K562 (cell line): ENCODE results near the gene CACNA2D3. TPM values are rescaled to one million over a fixed set of nuclear protein-coding genes. Genes with fewer than 3 reads are reported as not detected.

ENCODE experiments used
- ATAC-seq: fragments of 200-7000 bp; cut with Tn5 transposase; 3 replicates; pipeline ENCODE4 v1.9.1; 2020; ENCODE audit warnings: moderate library complexity
- BruUV-seq: library from RNA; stranded (reverse); fragments of 400-500 nt; replicated peaks from 2 replicates; lab custom pipeline; 2021; lab: Mats Ljungman, UMichigan
- CTCF ChIA-PET: fragments of 300-600 bp; formaldehyde crosslinking; extraction: SDS; loops from one replicate; lab custom pipeline; 2021; ENCODE audit warnings: low intra/inter-chr PET ratio; lab: Yijun Ruan, JAX
- POLR2A ChIA-PET: fragments of 300-600, 350-650 bp; sonication (Branson Sonifier 250); formaldehyde crosslinking; extraction: SDS; loops from one replicate; lab custom pipeline; 2021; ENCODE audit warnings: antibody characterized with exemption, inconsistent platforms; lab: Yijun Ruan, JAX
- DNase-seq, 4 experiments: peaks; one replicate each; pipeline versions ENCODE4 v3.0.0 to v3.0.0-alpha.2; 2011 to 2018; ENCODE audit warnings: low spot score in 3 of 4, mixed read lengths in 3 of 4; ENCODE audit errors: extremely low read depth in 1 of 4
- FAIRE-seq: peaks from 2 replicates; lab custom pipeline; 2011; peaks lifted over from hg19 to GRCh38; lab: Jason Lieb, UNC
- H2AFZ ChIP-seq: 2 replicates; pipeline ENCODE4 v1.6.0; 2011; ENCODE audit warnings: low read depth, low read length, control low read depth, inconsistent platforms
- H3K27ac ChIP-seq: fragments of 200-600 bp; 3 replicates; pipeline ENCODE4 v1.8.0; 2011; ENCODE audit warnings: low read depth, mild to moderate bottlenecking, control low read depth, inconsistent platforms, low read length, moderate library complexity, mixed read lengths; ENCODE audit errors: extremely low read depth
- H3K27me3 ChIP-seq, 2 experiments: fragments of 300-600 bp in 1 of 2; 2 replicates in 1 of 2; 3 replicates in 1 of 2; pipeline versions ENCODE4 v1.6.0 to v1.8.0; 2011; ENCODE audit warnings: inconsistent platforms in 2 of 2, low read length in 2 of 2, mild to moderate bottlenecking in 1 of 2, mixed read lengths in 1 of 2, moderate library complexity in 1 of 2; ENCODE audit not compliant: control insufficient read depth in 2 of 2, insufficient read depth in 2 of 2
- H3K36me3 ChIP-seq: fragments of 300-600 bp; 3 replicates; pipeline ENCODE4 v1.8.0; 2011; ENCODE audit warnings: mild to moderate bottlenecking, low read length, inconsistent platforms; ENCODE audit not compliant: control insufficient read depth, insufficient read depth
- H3K4me1 ChIP-seq, 2 experiments: fragments of 200-600 bp in 1 of 2; replicated peaks in 1 of 2; 2 replicates in 1 of 2; 3 replicates in 1 of 2; pipeline versions ENCODE4 v1.5.1 to v1.8.0; 2011; ENCODE audit warnings: inconsistent platforms in 2 of 2, low read length in 2 of 2, mild to moderate bottlenecking in 1 of 2, mixed read lengths in 1 of 2, moderate library complexity in 1 of 2; ENCODE audit not compliant: control insufficient read depth in 2 of 2, insufficient read depth in 2 of 2
- H3K4me2 ChIP-seq: 2 replicates; pipeline ENCODE4 v1.6.1; 2011; ENCODE audit warnings: low read length, control low read depth, inconsistent platforms, mixed read lengths; ENCODE audit not compliant: insufficient read depth
- H3K4me3 ChIP-seq: fragments of 200-600 bp; sonication (generic), shearing (Covaris generic); 2 replicates; pipeline ENCODE4 v1.5.1; 2016; ENCODE audit warnings: control low read depth, inconsistent platforms
- H3K79me2 ChIP-seq: fragments of 200-600 bp; 3 replicates; pipeline ENCODE4 v1.8.0; 2011; ENCODE audit warnings: low read length, inconsistent platforms; ENCODE audit not compliant: control insufficient read depth, insufficient read depth
- H3K9ac ChIP-seq, 2 experiments: 2 replicates each; pipeline versions ENCODE4 v1.6.0 to v1.6.1; 2011; ENCODE audit warnings: low read depth in 2 of 2, low read length in 2 of 2, control low read depth in 1 of 2, inconsistent platforms in 1 of 2, mild to moderate bottlenecking in 1 of 2, mixed read lengths in 1 of 2; ENCODE audit not compliant: insufficient read depth in 1 of 2
- H3K9me1 ChIP-seq: one replicate; pipeline ENCODE4 v1.6.0; 2011; ENCODE audit warnings: inconsistent platforms, mild to moderate bottlenecking, low read length, moderate library complexity; ENCODE audit not compliant: control insufficient read depth, insufficient read depth
- H3K9me3 ChIP-seq: replicated peaks from 2 replicates; pipeline ENCODE4 v1.5.1; 2011; ENCODE audit warnings: low read depth, low read length, inconsistent platforms; ENCODE audit not compliant: control insufficient read depth, insufficient read depth
- H4K20me1 ChIP-seq: replicated peaks from 2 replicates; pipeline ENCODE4 v1.6.1; 2011; ENCODE audit warnings: low read length, inconsistent platforms, mixed read lengths; ENCODE audit not compliant: control insufficient read depth, insufficient read depth
- BDP1 ChIP-seq: IDR thresholded peaks from 3 replicates; pipeline ENCODE4 v1.6.1; 2011; ENCODE audit not compliant: insufficient read length, insufficient read depth
- CHD7 ChIP-seq: fragments of 200-600 bp; sonication (generic); IDR thresholded peaks from one replicate; pipeline ENCODE4 v1.6.1; 2012; ENCODE audit warnings: mild to moderate bottlenecking, low read depth, low read length, inconsistent platforms
- MEF2D ChIP-seq: conservative IDR thresholded peaks from 2 replicates; pipeline ENCODE4 v1.6.1; 2016; ENCODE audit warnings: low read depth, missing genetic modification characterization, missing compliant biosample characterization
- MYNN ChIP-seq, 2 experiments: sonication (generic); formaldehyde crosslinking in 1 of 2; IDR thresholded peaks; 2 replicates each; pipeline versions ENCODE4 v1.5.0 to v1.6.1; 2016 to 2020; ENCODE audit warnings: antibody characterized with exemption in 1 of 2, missing genetic modification reagents in 1 of 2
- RBM15 ChIP-seq: fragments of 200-400 bp; formaldehyde crosslinking; IDR thresholded peaks from 2 replicates; pipeline ENCODE4 v1.6.1; 2018; ENCODE audit warnings: mild to moderate bottlenecking, low read length, moderate library complexity; ENCODE audit not compliant: insufficient read depth
- RUNX1 ChIP-seq: sonication (generic); IDR thresholded peaks from 2 replicates; pipeline ENCODE4 v1.6.1; 2016; ENCODE audit warnings: antibody characterized with exemption, low read depth
- ZBED1 ChIP-seq: IDR thresholded peaks from 2 replicates; pipeline ENCODE4 v1.6.1; 2014
- ZFP36 ChIP-seq: fragments of 150-350 bp; IDR thresholded peaks from 2 replicates; pipeline ENCODE4 v1.6.1; 2018; ENCODE audit warnings: low read length, low read depth; ENCODE audit not compliant: partially characterized antibody
- ZNF436 ChIP-seq: fragments of 250-450, 450-650 bp; sonication (Bioruptor Pico); formaldehyde crosslinking; IDR thresholded peaks from 2 replicates; pipeline ENCODE4 v1.7.0; 2020; ENCODE audit warnings: mild to moderate bottlenecking
- ZNF586 ChIP-seq: fragments of 450-650 bp; formaldehyde crosslinking; conservative IDR thresholded peaks from 2 replicates; pipeline ENCODE4 v1.4.0; 2020; ENCODE audit warnings: mild to moderate bottlenecking, moderate library complexity
- ZNF589 ChIP-seq: fragments of 200-800 bp; sonication (Bioruptor generic); IDR thresholded peaks from 2 replicates; pipeline ENCODE4 v1.6.1; 2016; ENCODE audit warnings: low read depth, missing genetic modification characterization, missing compliant biosample characterization
- WGBS: fragments of 100-300 bp; shearing (Covaris generic); methylation state at CpG from one replicate; pipeline ENCODE4 v1.1.6; 2016; ENCODE audit warnings: low coverage, mixed read lengths; ENCODE audit not compliant: insufficient coverage; ENCODE audit errors: missing lambda C conversion rate; 5-methylcytosine and 5-hydroxymethylcytosine counted together
- in situ Hi-C: fragments of 300-500 bp; cut with MboI; formaldehyde crosslinking; loops from 4 replicates; pipeline ENCODE4 v1.15.0; 2018; ENCODE audit warnings: inconsistent platforms, mixed read lengths
- intact Hi-C: fragments of 100-400 bp; cut with micrococcal nuclease; formaldehyde crosslinking; loops from 2 replicates; pipeline ENCODE4 v1.14.2; 2022
- polyA plus RNA-seq, 8 experiments: library from polyadenylated mRNA; depleted of rRNA in 4 of 8; stranded (reverse) in 5 of 8; unstranded in 3 of 8; fragments of >200 nt; fragmentation: Nextera tagmentation in 2 of 8; fragmentation: Illumina TruSeq in 1 of 8; extraction: Ambion mirVana in 2 of 8; extraction: Trizol in 1 of 8; gene quantifications; 2 replicates each; pipeline versions ENCODE4 v1.2.1 to v1.2.3, GENCODE V29; 2011 to 2014; ENCODE audit warnings: inconsistent platforms in 1 of 8, missing spikeins in 1 of 8
- total RNA-seq, 7 experiments: library from RNA; depleted of rRNA in 6 of 7; stranded (reverse); fragments of >200 nt in 6 of 7; fragmentation: Illumina TruSeq in 2 of 7; extraction: Trizol in 2 of 7; gene quantifications; 2 replicates each; pipeline versions ENCODE4 v1.2.1 to v1.2.3, GENCODE V29; 2011 to 2021; ENCODE audit warnings: low replicate concordance in 1 of 7

CACNA2D3 gene
- total and polyA plus RNA-seq, 9 of the 15 experiments (the other 6 are each of a cell fraction or from before 2014, with no cell fraction given), result 0.01 TPM; not detected in 8

DNA sequence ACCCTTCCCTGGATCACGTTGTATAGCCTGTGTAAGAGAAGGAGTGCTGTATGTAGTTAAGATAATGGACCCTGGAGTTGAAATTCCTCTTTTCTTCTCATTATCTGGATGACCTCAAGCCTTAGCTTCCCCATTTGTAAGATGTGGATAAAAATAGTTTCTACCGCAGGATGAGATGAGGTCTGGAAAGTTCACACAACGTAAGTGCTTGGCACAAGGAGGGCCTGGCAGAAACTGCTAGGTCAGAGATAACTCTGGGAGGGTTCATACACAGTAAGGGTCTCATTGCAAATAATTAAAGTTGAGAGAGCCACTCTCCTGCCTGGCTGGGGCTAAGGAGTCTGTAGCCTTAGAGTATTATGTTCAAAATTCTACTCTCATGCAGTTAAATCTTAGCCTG lies 591.1 kb downstream of the CACNA2D3 start:
- H4K20me1 ChIP-seq, result no peaks in the 10 kb centered on the region
- H3K4me1 ChIP-seq, result no peaks in the 10 kb centered on the region
- DNase-seq, result no peak
- no peak for FAIRE-seq
- no peak for ATAC-seq
- in situ Hi-C loops (no loop called here), intact Hi-C loops (no loop called here)
- H2AFZ ChIP-seq, result no peak overlapping the region
- H3K9me1 ChIP-seq, result no peaks in the 10 kb centered on the region
- H3K36me3 ChIP-seq, result no peaks in the 10 kb centered on the region
- WGBS, result 0% methylated on average over 3 of the region's 3 CpGs
- H3K79me2 ChIP-seq, result no peaks in the 10 kb centered on the region
- no peaks in the 10 kb centered on the region for H3K9me3 ChIP-seq
- ChIA-PET POLR2A (no interaction called here), CTCF (no interaction called here)
- H3K4me2 ChIP-seq, result no peak overlapping the region
- H3K4me3 ChIP-seq, result no peak overlapping the region
- H3K9ac ChIP-seq, result no peak overlapping the region
- H3K27ac ChIP-seq, result no peak overlapping the region
- BruUV-seq, result no TSS peak
- 0 out of 5 replicates have a peak, but pooled peaks cover 0 to 4% of the 10 kb centered on the region in 2 experiments for H3K27me3 ChIP-seq
- TF ChIP-seq ZNF589, result no peak
- no peak for TF ChIP-seq RUNX1
- TF ChIP-seq ZBED1, result no peak
- TF ChIP-seq ZFP36, result no peak
- no peak for TF ChIP-seq ZNF436 (CRISPR knock-in tag)
- no peak for TF ChIP-seq ZNF586 (CRISPR knock-in tag)
- TF ChIP-seq MYNN (IDR thresholded peaks at IDR 0.05), result no peak
- TF ChIP-seq MYNN (CRISPR knock-in tag; IDR thresholded peaks at IDR 0.05), result no peak
- no peak for TF ChIP-seq BDP1
- no peak for TF ChIP-seq RBM15
- TF ChIP-seq CHD7, result no peak
- no peak for TF ChIP-seq MEF2D
